HG03469 (cell line): ENCODE results near the gene HNRNPM.
"Not testable (repeated sequence)": the region's sequence is repeated elsewhere in the genome, so short reads cannot be mapped to it uniquely, and the experiment has no call there.

Source experiments
- ATAC-seq: cut with Tn5 transposase; IDR thresholded peaks from one replicate; pipeline ENCODE4 v1.9.1; 2021; ENCODE audit warnings: mild to moderate bottlenecking, moderate library complexity, moderate number of reproducible peaks; ENCODE audit not compliant: unreplicated experiment

Gene HNRNPM

GRCh38 chr19:8506402-8506957 is 61.7 kb downstream of the HNRNPM start:
- no peak for ATAC-seq

GRCh38 chr19:8510589-8511115 is 65.9 kb downstream of the HNRNPM start:
- ATAC-seq: no peak

GRCh38 chr19:8511573-8512101 is 66.9 kb downstream of the HNRNPM start:
- no peak for ATAC-seq

GRCh38 chr19:8512115-8512967 is 67.6 kb downstream of the HNRNPM start:
- ATAC-seq: no peak

GRCh38 chr19:8513036-8513686 is 68.4 kb downstream of the HNRNPM start:
- no peak for ATAC-seq

GRCh38 chr19:8513687-8514504 is 69.1 kb downstream of the HNRNPM start, which contains the start of gene ZNF414:
Gene ZNF414 (minus strand): TSS chr19:8514167. CDS start chr19:8514046, 121 bp downstream.
- peak; percentile 66 for ATAC-seq

- ATAC-seq: not testable (repeated sequence)
These were observed 69.8 kb downstream of the HNRNPM start for GRCh38 chr19:8514505-8515009.

- ATAC-seq: no peak
These were observed 70.5 kb downstream of the HNRNPM start for GRCh38 chr19:8515317-8515716.

- ATAC-seq: no peak
These were observed 73.0 kb downstream of the HNRNPM start for GRCh38 chr19:8517551-8518442.

- no peak for ATAC-seq
These were observed 73.8 kb downstream of the HNRNPM start for GRCh38 chr19:8518536-8518935.

GRCh38 chr19:8519388-8519787 is 74.6 kb downstream of the HNRNPM start:
- ATAC-seq: no peak

- no peak for ATAC-seq
These were observed 80.6 kb downstream of the HNRNPM start for GRCh38 chr19:8525401-8525684.

GRCh38 chr19:8526345-8527091 is 81.7 kb downstream of the HNRNPM start:
- no peak for ATAC-seq

GRCh38 chr19:8528500-8528899 is 83.7 kb downstream of the HNRNPM start:
- ATAC-seq: no peak

GRCh38 chr19:8529369-8530006 is 84.7 kb downstream of the HNRNPM start:
- no peak for ATAC-seq

- ATAC-seq: no peak
These were observed 85.4 kb downstream of the HNRNPM start for GRCh38 chr19:8530061-8530679.

GRCh38 chr19:8531470-8531869 is 86.7 kb downstream of the HNRNPM start:
- no peak for ATAC-seq

- no peak for ATAC-seq
These were observed 87.5 kb downstream of the HNRNPM start for GRCh38 chr19:8532225-8532624.
